Measurements from ENCODE around the gene LCK. TPM values are rescaled to one million over a fixed set of nuclear protein-coding genes. Genes with fewer than 3 reads are reported as not detected.

Gene LCK
- total and polyA plus RNA-seq, 9 of the 15 experiments (the other 6 are each of a cell fraction or from before 2014, with no cell fraction given) = 0.04 to 0.47 (median 0.13) TPM; not detected in 6

DNA sequence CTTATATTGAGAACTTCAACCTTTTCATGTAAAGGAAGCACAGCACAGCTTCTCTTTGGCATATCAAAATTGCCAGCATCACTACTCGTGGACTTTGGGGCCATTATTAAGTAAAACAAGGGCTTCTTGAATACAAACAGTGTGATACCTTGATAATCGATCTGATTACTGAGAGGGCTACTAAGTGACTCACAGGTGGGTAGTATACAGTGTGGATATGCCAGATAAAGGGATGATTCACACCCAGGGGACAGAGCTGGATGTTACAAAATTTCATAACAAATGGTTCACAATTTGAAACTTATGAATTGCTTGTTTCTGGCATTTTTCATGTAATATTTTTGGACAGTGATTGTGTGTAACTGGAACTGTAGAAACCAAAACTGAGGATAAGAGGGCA lies 56.3 kb downstream of the LCK start (continued):
- TF ChIP-seq FOXP4 (CRISPR knock-in tag; IDR thresholded peaks at IDR 0.05; ENCODE audit: borderline replicate concordance) (no peak), RBFOX2 (IDR thresholded peaks at IDR 0.05; ENCODE audit: low read depth, low read length) (no peak), MXI1 (IDR thresholded peaks at IDR 0.05; ENCODE audit: low read depth, low read length) (no peak), TCFL5 (CRISPR knock-in tag; conservative IDR thresholded peaks at IDR 0.05) (no peak), ELK3 (CRISPR knock-in tag; IDR thresholded peaks at IDR 0.05) (no peak), ZFP36 (IDR thresholded peaks at IDR 0.05; ENCODE audit: low read depth, low read length, partially characterized antibody) (no peak), HNRNPK (IDR thresholded peaks at IDR 0.05; ENCODE audit: low read depth, low read length, poor library complexity, severe bottlenecking) (no peak), SPI1 (IDR thresholded peaks at IDR 0.05; ENCODE audit: borderline replicate concordance, low read depth, low read length) (no peak), HCFC1 (IDR thresholded peaks at IDR 0.05; ENCODE audit: low read depth, low read length) (no peak), MEIS2 (IDR thresholded peaks at IDR 0.05; ENCODE audit: partially characterized antibody) (peak; percentile 55), CREB5 (CRISPR knock-in tag; IDR thresholded peaks at IDR 0.05) (no peak), ZNF444 (CRISPR knock-in tag; IDR thresholded peaks at IDR 0.05) (no peak), ZNF212 (CRISPR knock-in tag; IDR thresholded peaks at IDR 0.05) (no peak), ZNF263 (CRISPR knock-in tag; IDR thresholded peaks at IDR 0.05; ENCODE audit: borderline replicate concordance) (no peak), SMAD2 (IDR thresholded peaks at IDR 0.05; ENCODE audit: low read depth, low read length) (no peak), ZNF511 (CRISPR knock-in tag; IDR thresholded peaks at IDR 0.05) (no peak), TBL1XR1 (IDR thresholded peaks at IDR 0.05; ENCODE audit: low read length in 2 of 2) (no peak)
- TF ChIP-seq, protein P1, sequence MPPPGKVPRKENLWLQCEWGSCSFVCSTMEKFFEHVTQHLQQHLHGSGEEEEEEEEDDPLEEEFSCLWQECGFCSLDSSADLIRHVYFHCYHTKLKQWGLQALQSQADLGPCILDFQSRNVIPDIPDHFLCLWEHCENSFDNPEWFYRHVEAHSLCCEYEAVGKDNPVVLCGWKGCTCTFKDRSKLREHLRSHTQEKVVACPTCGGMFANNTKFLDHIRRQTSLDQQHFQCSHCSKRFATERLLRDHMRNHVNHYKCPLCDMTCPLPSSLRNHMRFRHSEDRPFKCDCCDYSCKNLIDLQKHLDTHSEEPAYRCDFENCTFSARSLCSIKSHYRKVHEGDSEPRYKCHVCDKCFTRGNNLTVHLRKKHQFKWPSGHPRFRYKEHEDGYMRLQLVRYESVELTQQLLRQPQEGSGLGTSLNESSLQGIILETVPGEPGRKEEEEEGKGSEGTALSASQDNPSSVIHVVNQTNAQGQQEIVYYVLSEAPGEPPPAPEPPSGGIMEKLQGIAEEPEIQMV (tag; conservative IDR thresholded peaks at IDR 0.05; ENCODE audit: low read depth) = no peak
- TF ChIP-seq, protein P2, sequence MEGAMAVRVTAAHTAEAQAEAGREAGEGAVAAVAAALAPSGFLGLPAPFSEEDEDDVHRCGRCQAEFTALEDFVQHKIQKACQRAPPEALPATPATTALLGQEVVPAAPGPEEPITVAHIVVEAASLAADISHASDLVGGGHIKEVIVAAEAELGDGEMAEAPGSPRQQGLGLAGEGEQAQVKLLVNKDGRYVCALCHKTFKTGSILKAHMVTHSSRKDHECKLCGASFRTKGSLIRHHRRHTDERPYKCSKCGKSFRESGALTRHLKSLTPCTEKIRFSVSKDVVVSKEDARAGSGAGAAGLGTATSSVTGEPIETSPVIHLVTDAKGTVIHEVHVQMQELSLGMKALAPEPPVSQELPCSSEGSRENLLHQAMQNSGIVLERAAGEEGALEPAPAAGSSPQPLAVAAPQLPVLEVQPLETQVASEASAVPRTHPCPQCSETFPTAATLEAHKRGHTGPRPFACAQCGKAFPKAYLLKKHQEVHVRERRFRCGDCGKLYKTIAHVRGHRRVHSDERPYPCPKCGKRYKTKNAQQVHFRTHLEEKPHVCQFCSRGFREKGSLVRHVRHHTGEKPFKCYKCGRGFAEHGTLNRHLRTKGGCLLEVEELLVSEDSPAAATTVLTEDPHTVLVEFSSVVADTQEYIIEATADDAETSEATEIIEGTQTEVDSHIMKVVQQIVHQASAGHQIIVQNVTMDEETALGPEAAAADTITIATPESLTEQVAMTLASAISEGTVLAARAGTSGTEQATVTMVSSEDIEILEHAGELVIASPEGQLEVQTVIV (CRISPR knock-in tag; IDR thresholded peaks at IDR 0.05; ENCODE audit: borderline replicate concordance) = no peak

Data from K562 (cell line).